Activated T-cell treated with anti-CD3 and anti-CD28 coated beads, Interleukin-2, amount 50 U/mL, for 72 hours (primary cell): ENCODE measurements around the gene NYNRIN. TPM values are rescaled to one million over a fixed set of nuclear protein-coding genes. Genes with fewer than 3 reads are reported as not detected.
"Not testable (repeated sequence)": the region's sequence is repeated elsewhere in the genome, so short reads cannot be mapped to it uniquely, and the experiment has no call there.

Source experiments
- ATAC-seq, 2 donors: fragments of 150-1000 bp; cut with Tn5 transposase; replicated peaks in 1 of 2; 2 replicates each; pipeline ENCODE4 v1.10.0; 2021; ENCODE audit warnings: moderate library complexity in 2 of 2, mild to moderate bottlenecking in 1 of 2
- DNase-seq, 2 donors: peaks; one replicate each; pipeline ENCODE4 v3.0.0; 2021 to 2022; ENCODE audit warnings: mixed read lengths in 1 of 2
- H3K27ac Mint-ChIP-seq: one replicate; pipeline ENCODE4 v1.8.0; 2022; ENCODE audit warnings: mild to moderate bottlenecking, moderate library complexity, mixed read lengths
- H3K27me3 Mint-ChIP-seq: one replicate; pipeline ENCODE4 v1.8.0; 2022; ENCODE audit warnings: low read depth, mixed read lengths
- H3K36me3 Mint-ChIP-seq, 2 donors: one replicate each; pipeline ENCODE4 v1.8.0; 2022; ENCODE audit warnings: mixed read lengths in 2 of 2, mild to moderate bottlenecking in 1 of 2; ENCODE audit not compliant: insufficient read depth in 2 of 2
- H3K4me1 Mint-ChIP-seq: one replicate; pipeline ENCODE4 v1.8.0; 2022; ENCODE audit warnings: low read depth, mixed read lengths
- H3K4me3 Mint-ChIP-seq, 2 donors: one replicate each; pipeline ENCODE4 v1.8.0; 2022; ENCODE audit warnings: mild to moderate bottlenecking in 2 of 2, mixed read lengths in 2 of 2, moderate library complexity in 2 of 2
- H3K9me3 Mint-ChIP-seq, 2 donors: one replicate each; pipeline ENCODE4 v1.8.0; 2022; ENCODE audit warnings: mixed read lengths in 2 of 2
- total RNA-seq, 2 donors: library from RNA; stranded (reverse); gene quantifications; one replicate each; pipeline ENCODE4 v1.2.3, GENCODE V29; 2022

The NYNRIN gene
- under 1 TPM; 0.09 to 0.14 TPM for total RNA-seq

DNA sequence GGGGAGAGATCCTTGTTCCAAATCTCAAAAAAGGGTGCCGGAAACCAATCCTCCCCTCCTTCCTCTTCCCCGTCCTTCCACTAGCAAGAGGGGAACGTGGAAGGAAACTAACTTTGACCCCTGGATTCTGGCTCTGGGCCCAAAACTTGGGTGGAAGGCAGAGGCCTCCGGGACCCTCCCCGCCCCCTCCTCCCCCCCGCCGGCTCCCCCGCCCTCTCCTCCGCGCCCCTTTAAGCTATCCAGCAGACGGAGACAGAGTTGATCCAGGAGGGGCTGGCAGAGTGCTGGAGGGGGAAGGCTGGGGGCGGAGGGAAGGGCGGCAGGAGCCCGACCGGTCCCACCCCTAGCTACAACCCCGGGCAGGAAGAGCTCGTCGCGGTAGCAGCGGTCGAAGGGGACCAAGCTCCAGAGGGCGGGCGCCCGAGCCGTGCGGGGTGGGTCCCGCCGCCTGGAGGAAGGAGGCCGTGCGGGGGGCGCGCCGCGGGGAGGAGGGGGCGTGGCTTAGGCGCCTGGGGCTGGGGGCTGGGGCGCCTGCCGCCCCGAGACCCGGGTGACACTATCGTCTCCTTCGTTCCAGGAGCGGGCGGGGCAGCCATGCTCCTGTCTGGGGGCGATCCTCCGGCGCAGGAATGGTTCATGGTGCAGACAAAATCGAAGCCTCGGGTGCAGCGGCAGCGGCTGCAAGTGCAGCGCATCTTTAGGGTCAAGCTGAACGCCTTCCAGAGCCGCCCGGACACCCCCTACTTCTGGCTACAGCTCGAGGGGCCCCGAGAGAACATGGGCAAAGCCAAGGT is at the start of gene NYNRIN:
Gene NYNRIN (plus strand): TSS at position 351 of the 794 bp plus-strand sequence. CDS start 244 bp downstream, at position 595.
- Mint-ChIP-seq H3K36me3 (no peaks in the 10 kb centered on the region), H3K27me3 (peaks cover 6% of the 10 kb centered on the region), H3K9me3 (no peaks in the 10 kb centered on the region), H3K27ac (no peak within 1 kb of the TSS), H3K4me3 (peak within 1 kb of the TSS; percentile 59 to 72), H3K4me1 (peaks cover 7% of the 10 kb centered on the region)
- DNase-seq (peak; percentile 30 to 49), ATAC-seq (peak; percentile 84 to 92)

DNA sequence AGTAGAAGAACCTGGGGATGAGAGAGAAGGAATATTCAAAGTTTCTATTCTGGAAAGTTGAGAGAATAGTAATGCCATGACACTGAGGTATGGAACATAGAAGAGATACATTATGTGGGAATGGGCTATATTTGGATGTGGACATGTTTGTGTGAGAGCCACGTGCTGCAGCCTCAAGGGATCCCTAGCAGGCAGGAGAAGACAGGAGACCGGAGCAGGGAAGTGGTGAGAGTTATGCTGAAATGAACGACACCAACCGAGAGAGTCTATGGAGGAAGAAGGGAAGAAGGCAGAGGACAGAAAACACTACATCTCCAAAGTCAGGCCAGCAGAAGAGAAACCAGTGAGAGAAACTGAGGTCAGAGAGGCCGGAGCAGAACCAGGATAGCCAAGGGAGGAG is 49.1 kb upstream of the NYNRIN start:
- H3K27me3 Mint-ChIP-seq = peaks cover 60% of the 10 kb centered on the region
- ATAC-seq = no peak
- no peak for DNase-seq
- H3K36me3 Mint-ChIP-seq = no peaks in the 10 kb centered on the region
- no peak overlapping the region for H3K27ac Mint-ChIP-seq
- no peak overlapping the region for H3K4me3 Mint-ChIP-seq
- H3K9me3 Mint-ChIP-seq = no peaks in the 10 kb centered on the region
- H3K4me1 Mint-ChIP-seq = peaks cover 9% of the 10 kb centered on the region

DNA sequence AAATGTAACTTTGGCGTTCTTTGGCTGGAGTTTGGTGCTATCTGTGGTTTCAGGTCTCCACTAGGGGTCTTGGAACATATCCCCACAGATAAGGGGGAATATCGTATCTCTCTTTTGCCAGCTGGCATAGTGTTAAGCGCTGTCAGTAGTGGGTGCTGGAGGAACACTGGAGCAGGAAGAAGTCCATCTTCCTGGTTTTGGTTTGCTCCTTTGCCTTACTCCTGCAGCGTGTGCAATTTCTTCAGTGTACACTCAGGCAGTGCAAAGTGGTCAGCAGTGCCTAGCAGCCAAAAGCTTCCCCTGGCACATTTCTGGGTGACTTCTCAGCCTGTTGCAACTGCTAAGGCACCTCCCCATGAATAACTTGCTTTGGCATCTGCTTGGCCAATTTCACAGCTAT is 47.3 kb upstream of the NYNRIN start:
- Mint-ChIP-seq H3K27ac (no peak overlapping the region), H3K4me1 (peaks cover 9% of the 10 kb centered on the region), H3K9me3 (no peaks in the 10 kb centered on the region), H3K27me3 (peaks cover 53% of the 10 kb centered on the region), H3K36me3 (no peaks in the 10 kb centered on the region), H3K4me3 (no peak overlapping the region)
- ATAC-seq = no peak
- DNase-seq = no peak

DNA sequence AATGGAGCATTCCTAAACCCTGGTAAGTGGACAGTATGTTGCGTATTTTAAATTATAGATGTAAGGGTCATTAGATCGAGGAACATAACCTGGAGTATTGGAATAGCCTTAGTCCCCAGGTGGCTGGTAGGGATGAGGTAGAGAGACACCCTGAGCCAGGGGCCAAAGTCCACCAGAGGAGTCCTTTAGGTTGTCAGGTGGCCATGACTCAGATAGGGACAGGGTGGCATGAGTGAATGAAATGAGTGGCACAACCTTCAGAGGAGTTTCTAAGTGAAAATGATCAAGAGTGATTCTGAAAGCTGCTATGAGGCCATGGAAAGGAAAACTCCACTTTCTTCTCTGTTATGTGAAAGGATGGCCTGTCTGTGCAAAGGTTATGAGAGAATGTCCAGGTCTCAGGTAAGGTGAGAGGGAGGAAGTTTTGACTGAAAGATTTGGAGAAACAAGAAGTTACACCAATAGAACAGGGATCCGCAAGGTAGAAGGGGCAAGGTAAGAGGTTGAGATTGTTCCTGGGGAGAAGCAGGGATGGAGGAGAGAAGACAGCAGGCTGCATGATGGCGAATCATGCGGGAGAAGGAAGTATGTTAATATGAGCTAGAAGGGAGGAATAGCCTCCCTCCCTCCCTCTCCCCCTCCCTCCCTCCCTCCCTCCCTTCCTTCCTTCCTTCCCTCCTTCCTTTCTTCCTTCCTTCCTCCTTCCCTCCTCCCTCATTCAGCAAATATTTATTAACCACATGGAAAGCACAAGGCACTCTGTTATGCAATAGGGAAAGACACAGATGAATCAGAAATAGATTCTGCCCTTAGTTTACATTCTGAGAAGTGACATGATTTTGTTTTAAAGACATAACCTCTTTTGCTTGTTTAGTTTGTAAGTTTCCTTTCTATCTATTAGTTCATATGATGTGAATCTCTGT is 45.0 kb upstream of the NYNRIN start:
- peak in 1 of 2 donors; percentile 80 for ATAC-seq
- H3K9me3 Mint-ChIP-seq = no peaks in the 10 kb centered on the region
- H3K36me3 Mint-ChIP-seq = no peaks in the 10 kb centered on the region
- H3K4me3 Mint-ChIP-seq = no peak overlapping the region
- no peak overlapping the region for H3K27ac Mint-ChIP-seq
- H3K4me1 Mint-ChIP-seq = peaks cover 9% of the 10 kb centered on the region
- DNase-seq = no peak
- H3K27me3 Mint-ChIP-seq = peaks cover 48% of the 10 kb centered on the region

DNA sequence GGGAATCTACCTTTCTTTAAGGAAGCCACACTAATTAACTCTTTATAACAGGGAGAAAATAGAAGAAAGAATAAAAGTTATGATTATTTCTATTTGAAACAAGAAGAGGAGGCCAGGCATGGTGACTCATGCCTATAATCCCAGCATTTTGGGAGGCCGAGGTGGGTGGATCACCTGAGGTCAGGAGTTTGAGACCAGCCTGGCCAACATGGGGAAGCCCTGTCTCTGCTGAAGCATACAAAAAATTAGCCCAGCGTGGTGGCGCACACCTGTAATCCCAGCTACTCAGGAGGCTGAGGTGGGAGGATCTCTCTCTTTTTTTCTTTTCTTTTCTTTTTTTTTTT is 44.3 kb upstream of the NYNRIN start:
- DNase-seq, H3K4me1 Mint-ChIP-seq, H3K36me3 Mint-ChIP-seq, H3K4me3 Mint-ChIP-seq, ATAC-seq, H3K27ac Mint-ChIP-seq, H3K9me3 Mint-ChIP-seq: not testable (repeated sequence)
- H3K27me3 Mint-ChIP-seq = peaks cover 42% of the 10 kb centered on the region

DNA sequence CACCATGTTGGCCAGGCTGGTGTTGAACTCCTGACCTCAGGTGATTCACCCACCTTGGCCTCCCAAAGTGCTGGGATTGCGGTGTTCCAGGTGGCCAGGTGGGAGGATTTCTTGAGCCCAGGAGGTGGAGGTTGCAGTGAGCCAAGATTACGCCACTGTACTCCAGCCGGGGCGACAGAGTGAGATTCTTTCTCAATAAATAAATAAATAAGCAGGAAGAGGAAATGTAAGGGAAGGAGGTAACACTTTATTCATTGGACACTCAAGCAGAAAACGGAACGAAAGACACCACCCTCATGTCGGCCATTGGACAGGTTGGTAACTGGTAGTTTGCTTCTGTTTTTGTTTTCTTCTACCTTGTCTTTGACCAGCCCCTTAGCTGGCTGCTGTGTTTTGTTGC is 43.8 kb upstream of the NYNRIN start:
- Mint-ChIP-seq H3K4me1 (peaks cover 9% of the 10 kb centered on the region), H3K27me3 (peaks cover 37% of the 10 kb centered on the region), H3K27ac (no peak overlapping the region), H3K9me3 (no peaks in the 10 kb centered on the region), H3K36me3 (no peaks in the 10 kb centered on the region), H3K4me3 (no peak overlapping the region)
- DNase-seq = no peak
- ATAC-seq = no peak

DNA sequence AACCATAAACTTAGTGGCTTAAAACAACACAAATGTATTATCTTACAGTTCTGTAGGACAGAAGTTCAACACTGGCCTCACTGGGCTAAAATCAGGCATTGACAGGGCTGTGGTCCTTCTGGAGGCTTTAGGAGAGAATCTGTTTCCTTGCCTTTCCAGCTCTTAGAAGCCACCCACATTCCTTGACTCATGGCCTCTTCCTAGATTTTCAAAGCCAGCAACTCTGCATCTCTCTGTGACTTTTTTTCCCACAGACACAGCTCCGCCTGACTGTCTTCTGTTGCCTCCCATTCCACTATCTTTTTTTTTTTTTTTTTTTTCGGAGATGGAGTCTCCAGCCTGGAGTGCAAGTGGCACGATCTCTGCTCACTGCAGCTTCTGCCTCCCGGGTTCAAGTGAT is 42.6 kb upstream of the NYNRIN start:
- peaks cover 9% of the 10 kb centered on the region for H3K4me1 Mint-ChIP-seq
- no peak overlapping the region for H3K27ac Mint-ChIP-seq
- H3K4me3 Mint-ChIP-seq = no peak overlapping the region
- DNase-seq (no peak), ATAC-seq (no peak)
- peaks cover 25% of the 10 kb centered on the region for H3K27me3 Mint-ChIP-seq
- no peaks in the 10 kb centered on the region for H3K9me3 Mint-ChIP-seq
- no peaks in the 10 kb centered on the region for H3K36me3 Mint-ChIP-seq

DNA sequence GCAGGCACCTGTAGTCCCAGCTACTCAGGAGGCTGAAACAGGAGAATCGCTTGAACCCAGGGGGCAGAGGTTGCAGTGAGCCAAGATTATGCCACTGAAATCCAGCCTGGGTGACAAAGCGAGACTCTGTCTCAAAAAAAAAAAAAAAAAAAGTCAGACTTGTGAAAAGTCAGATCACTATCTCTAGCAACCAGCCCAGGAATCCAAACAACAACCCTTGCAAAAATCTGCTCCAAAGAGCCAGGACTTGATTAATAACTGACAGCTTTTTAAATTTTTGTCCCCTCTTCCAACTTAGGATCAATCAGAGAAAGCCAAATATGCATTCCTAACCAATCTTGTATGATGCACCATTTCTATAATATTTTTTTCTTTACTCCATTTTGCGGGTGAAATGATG is 38.5 kb upstream of the NYNRIN start:
- Mint-ChIP-seq H3K9me3 (no peaks in the 10 kb centered on the region), H3K27me3 (peaks cover 13% of the 10 kb centered on the region), H3K36me3 (no peaks in the 10 kb centered on the region), H3K4me1 (peaks cover 5% of the 10 kb centered on the region), H3K4me3 (no peak overlapping the region), H3K27ac (no peak overlapping the region)
- DNase-seq = no peak
- no peak for ATAC-seq

DNA sequence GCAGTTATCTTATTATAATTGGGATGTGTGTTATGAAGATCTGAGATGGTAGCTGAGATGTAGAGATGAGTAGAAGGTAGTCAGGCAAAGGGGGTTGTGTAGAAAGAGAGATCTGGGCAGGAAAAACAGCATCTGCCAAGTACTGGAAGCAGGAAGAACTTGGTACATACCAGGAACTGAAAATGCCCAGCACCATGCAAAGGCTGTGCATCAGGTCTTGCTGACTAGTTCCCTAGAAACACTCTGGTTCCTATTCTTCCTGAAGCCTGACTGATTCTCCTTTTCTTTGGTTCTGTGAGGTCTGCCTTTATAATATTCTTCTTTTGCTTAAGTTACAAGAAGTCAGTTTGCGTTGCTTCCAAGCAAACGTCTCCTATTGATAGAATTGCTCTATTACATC is 37.5 kb upstream of the NYNRIN start:
- Mint-ChIP-seq H3K36me3 (no peaks in the 10 kb centered on the region), H3K9me3 (no peaks in the 10 kb centered on the region), H3K27ac (no peak overlapping the region), H3K4me1 (peaks cover 14% of the 10 kb centered on the region), H3K27me3 (peaks cover 23% of the 10 kb centered on the region), H3K4me3 (no peak overlapping the region)
- ATAC-seq = no peak
- no peak for DNase-seq

DNA sequence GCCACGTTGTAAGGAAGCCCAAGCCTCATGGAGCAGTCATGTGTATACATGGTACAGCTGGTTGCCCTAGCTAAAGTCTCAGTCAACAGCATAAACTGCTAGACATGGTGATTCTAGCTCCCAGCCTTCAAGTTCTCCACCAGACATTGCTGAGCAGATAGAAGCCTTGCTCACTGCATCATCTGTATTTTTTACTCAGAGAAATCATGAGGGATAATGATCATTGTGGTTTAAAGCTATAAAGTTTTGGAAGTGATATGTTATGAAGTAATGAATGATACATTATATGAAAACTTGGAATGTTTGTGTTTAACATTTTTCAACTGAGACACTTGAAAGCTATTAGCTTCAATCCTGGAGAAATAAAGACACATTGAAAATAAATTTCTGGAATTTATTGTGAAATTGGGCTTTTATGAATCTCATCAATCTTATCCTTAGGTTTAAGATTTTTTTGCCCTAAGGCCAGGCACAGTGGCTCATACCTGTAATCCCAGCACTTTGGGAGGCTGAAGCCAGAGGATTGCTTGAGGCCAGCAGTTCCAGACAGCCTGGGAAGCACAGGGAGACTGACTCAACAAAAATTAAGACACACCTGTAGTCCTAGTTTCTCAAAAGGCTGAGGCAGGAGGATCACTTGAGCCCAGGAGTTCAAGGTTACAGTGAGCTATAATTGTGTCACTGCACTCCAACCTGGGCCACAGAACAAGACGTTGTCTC is 36.4 kb upstream of the NYNRIN start:
- Mint-ChIP-seq H3K36me3 (peaks cover 1 to 3% of the 10 kb centered on the region in 2 donors), H3K27me3 (peaks cover 30% of the 10 kb centered on the region), H3K4me3 (no peak overlapping the region), H3K4me1 (peaks cover 22% of the 10 kb centered on the region), H3K27ac (no peak overlapping the region), H3K9me3 (no peaks in the 10 kb centered on the region)
- DNase-seq (no peak), ATAC-seq (no peak)

DNA sequence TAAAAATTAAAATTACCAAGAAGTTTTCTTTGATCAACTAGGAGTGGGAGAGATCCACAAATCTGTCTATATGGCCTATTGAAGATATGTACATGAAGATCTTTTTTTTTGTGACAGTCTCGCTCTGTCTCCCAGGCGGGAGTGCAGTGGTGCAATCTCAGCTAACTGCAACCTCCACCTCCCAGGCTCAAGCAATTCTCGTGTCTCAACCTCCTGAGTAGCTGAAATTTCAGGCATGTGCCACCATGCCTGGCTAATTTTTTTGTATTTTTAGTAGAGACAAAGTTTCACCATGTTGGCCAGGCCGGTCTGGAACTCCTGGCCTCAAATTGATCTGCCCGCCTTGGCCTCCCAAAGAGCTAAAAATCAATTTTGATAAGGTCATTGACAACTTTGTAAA is 35.4 kb upstream of the NYNRIN start:
- peaks cover 40% of the 10 kb centered on the region for H3K27me3 Mint-ChIP-seq
- ATAC-seq (no peak), DNase-seq (no peak)
- H3K4me3 Mint-ChIP-seq = no peak overlapping the region
- H3K4me1 Mint-ChIP-seq = peaks cover 27% of the 10 kb centered on the region
- H3K9me3 Mint-ChIP-seq = no peaks in the 10 kb centered on the region
- peaks cover 2 to 3% of the 10 kb centered on the region in 2 donors for H3K36me3 Mint-ChIP-seq
- no peak overlapping the region for H3K27ac Mint-ChIP-seq

DNA sequence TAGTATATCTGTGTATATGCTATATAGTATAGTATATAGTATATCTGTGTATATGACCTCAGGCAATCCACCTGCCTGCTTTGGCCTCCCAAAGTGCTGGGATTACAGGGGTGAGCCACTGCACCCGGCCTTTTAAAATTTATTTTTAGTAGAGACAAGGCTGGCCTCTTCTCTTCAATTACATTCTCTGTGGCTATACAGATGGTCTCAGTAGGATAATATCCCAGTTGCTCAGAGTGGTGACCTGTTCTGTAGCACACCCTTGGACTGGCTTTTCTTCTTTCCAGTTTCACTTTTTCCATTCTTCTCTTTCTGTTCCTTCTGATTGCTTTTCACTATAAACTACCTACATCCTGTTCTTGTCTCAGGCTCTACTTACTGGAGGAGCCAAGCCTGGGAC is 34.0 kb upstream of the NYNRIN start:
- H3K4me1 Mint-ChIP-seq = peaks cover 32% of the 10 kb centered on the region
- DNase-seq (no peak), ATAC-seq (no peak)
- no peaks in the 10 kb centered on the region for H3K9me3 Mint-ChIP-seq
- H3K36me3 Mint-ChIP-seq = peaks cover 2 to 5% of the 10 kb centered on the region in 2 donors
- no peak overlapping the region for H3K4me3 Mint-ChIP-seq
- H3K27ac Mint-ChIP-seq = no peak overlapping the region
- peaks cover 49% of the 10 kb centered on the region for H3K27me3 Mint-ChIP-seq
